K562 (cell line): ENCODE results near the gene CPSF7. TPM values are rescaled to one million over a fixed set of nuclear protein-coding genes. Genes with fewer than 3 reads are reported as not detected.

Experiments used
- BCL6 ChIP-seq: fragments of 250-450 bp; sonication (Bioruptor Pico); IDR thresholded peaks from 2 replicates; pipeline ENCODE4 v1.4.0; 2020
- CTCF ChIP-seq, 3 experiments: IDR thresholded peaks in 2 of 3; conservative IDR thresholded peaks in 1 of 3; 2 replicates each; pipeline ENCODE4 v1.5.1; 2011 to 2012; ENCODE audit warnings: low read length in 3 of 3, mild to moderate bottlenecking in 3 of 3, control low read depth in 2 of 3, improper control_type of control experiment in 1 of 3, inconsistent platforms in 1 of 3, low read depth in 1 of 3, mixed read lengths in 1 of 3, moderate library complexity in 1 of 3; ENCODE audit not compliant: insufficient read depth in 2 of 3
- HDAC1 ChIP-seq, 2 experiments: fragments of 450-650 bp; IDR thresholded peaks; 2 replicates each; pipeline ENCODE4 v1.6.1; 2016 to 2017; ENCODE audit warnings: inconsistent platforms in 1 of 2, mild to moderate bottlenecking in 1 of 2, moderate library complexity in 1 of 2
- POLR2AphosphoS5 ChIP-seq: IDR thresholded peaks from 2 replicates; pipeline ENCODE4 v1.6.1; 2011; ENCODE audit warnings: mild to moderate bottlenecking, low read depth, low read length, moderate library complexity; ENCODE audit not compliant: control insufficient read depth, insufficient read depth
- POLR2B ChIP-seq: fragments of 450-650 bp; IDR thresholded peaks from 2 replicates; pipeline ENCODE4 v1.6.1; 2018; ENCODE audit warnings: low read depth; ENCODE audit not compliant: partially characterized antibody
- RBFOX2 ChIP-seq: fragments of 200-400 bp; formaldehyde crosslinking; IDR thresholded peaks from 2 replicates; pipeline ENCODE4 v1.6.1; 2017; ENCODE audit warnings: low read depth, mild to moderate bottlenecking, low read length, moderate library complexity
- TAF9B ChIP-seq: fragments of 450-650 bp; IDR thresholded peaks from 2 replicates; pipeline ENCODE4 v1.6.1; 2018; ENCODE audit warnings: mild to moderate bottlenecking; ENCODE audit not compliant: partially characterized antibody
- ZNF134 ChIP-seq: fragments of 250-450 bp; sonication (Bioruptor Pico); conservative IDR thresholded peaks from 2 replicates; pipeline ENCODE4 v1.4.0; 2020
- ZNF165 ChIP-seq: fragments of 250-450 bp; sonication (Bioruptor Pico); IDR thresholded peaks from 2 replicates; pipeline ENCODE4 v1.4.0; 2020; ENCODE audit warnings: borderline replicate concordance
- ZNF589 ChIP-seq: fragments of 200-800 bp; sonication (Bioruptor generic); IDR thresholded peaks from 2 replicates; pipeline ENCODE4 v1.6.1; 2016; ENCODE audit warnings: low read depth, missing genetic modification characterization, missing compliant biosample characterization
- ZNF766 ChIP-seq: fragments of 200-800 bp; sonication (Bioruptor generic); conservative IDR thresholded peaks from 2 replicates; pipeline ENCODE4 v1.6.1; 2016; ENCODE audit warnings: missing genetic modification characterization, missing compliant biosample characterization
- polyA plus RNA-seq, 8 experiments: library from polyadenylated mRNA; depleted of rRNA in 4 of 8; stranded (reverse) in 5 of 8; unstranded in 3 of 8; fragments of >200 nt; fragmentation: Nextera tagmentation in 2 of 8; fragmentation: Illumina TruSeq in 1 of 8; extraction: Ambion mirVana in 2 of 8; extraction: Trizol in 1 of 8; gene quantifications; 2 replicates each; pipeline versions ENCODE4 v1.2.1 to v1.2.3, GENCODE V29; 2011 to 2014; ENCODE audit warnings: inconsistent platforms in 1 of 8, missing spikeins in 1 of 8
- total RNA-seq, 7 experiments: library from RNA; depleted of rRNA in 6 of 7; stranded (reverse); fragments of >200 nt in 6 of 7; fragmentation: Illumina TruSeq in 2 of 7; extraction: Trizol in 2 of 7; gene quantifications; 2 replicates each; pipeline versions ENCODE4 v1.2.1 to v1.2.3, GENCODE V29; 2011 to 2021; ENCODE audit warnings: low replicate concordance in 1 of 7

The CPSF7 gene
- total and polyA plus RNA-seq, 9 of the 15 experiments (the other 6 are each of a cell fraction or from before 2014, with no cell fraction given) = 14.8 to 104 (median 44.1) TPM

DNA sequence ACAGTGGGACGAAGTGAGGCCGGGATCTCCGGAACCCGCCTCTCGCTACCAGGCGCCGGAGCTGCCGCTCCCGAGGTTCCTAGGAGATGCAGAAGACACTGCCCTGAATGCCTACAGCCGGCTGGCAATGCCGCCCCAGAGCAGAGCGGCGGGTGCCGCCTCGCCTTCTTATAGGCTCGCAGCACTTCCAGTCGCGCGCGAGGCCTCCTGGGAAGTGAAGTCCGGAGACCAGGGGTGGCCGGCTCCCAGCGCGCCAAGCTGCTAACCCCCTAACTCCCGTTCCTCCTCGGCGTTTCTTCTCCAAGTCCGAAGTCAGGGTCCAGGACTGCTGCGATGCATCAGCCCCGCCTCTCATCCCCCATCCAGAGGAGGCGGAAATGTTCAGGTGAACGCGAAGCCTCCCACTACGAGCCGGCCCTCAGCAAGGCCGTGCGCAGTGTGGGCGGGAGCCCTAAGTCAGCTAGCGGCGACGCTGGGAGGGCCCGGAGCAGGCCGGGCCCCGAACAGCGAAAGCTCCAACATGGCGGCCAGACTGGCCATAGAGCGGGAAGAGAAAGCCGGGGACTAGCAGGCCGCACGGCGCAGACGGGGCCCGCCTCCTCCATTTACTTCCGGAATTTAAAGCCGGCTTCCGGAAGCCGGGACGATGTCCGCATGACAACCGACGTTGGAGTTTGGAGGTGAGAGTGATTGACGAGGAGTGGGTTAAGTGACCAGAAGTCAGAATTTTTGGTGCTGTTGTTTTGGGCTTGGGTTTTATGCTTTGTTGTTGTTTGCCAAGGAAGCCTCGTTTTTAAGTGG is 67.8 kb downstream of the CPSF7 start, which contains the start of the genes CYB561A3 and TMEM138 (continued):
- peak; percentile 79; the same call in 1 of the 2 replicates for TF ChIP-seq ZNF589 (CRISPR knock-in tag)
- TF ChIP-seq TAF9B = peak; percentile 81
- TF ChIP-seq RBFOX2 = peak; percentile 97
- TF ChIP-seq POLR2AphosphoS5 = peak; percentile 21; the same call in 1 of the 2 replicates
- TF ChIP-seq HDAC1 (IDR thresholded peaks at IDR 0.05) = peak in 1 of 2 experiments; percentile 91; a peak in 2 of 4 replicates
- TF ChIP-seq CTCF (IDR thresholded peaks at IDR 0.05 in 2 of 3, conservative IDR thresholded peaks at IDR 0.05 in 1 of 3; ENCODE audit: insufficient read depth in 2 of 3, low read depth in 1 of 3, low read length in 3 of 3) = no peak
- TF ChIP-seq POLR2B = peak; percentile 85
- TF ChIP-seq ZNF134 (CRISPR knock-in tag) = no peak
- TF ChIP-seq BCL6 (CRISPR knock-in tag) = no peak
- peak; percentile 73 for TF ChIP-seq ZNF766 (CRISPR knock-in tag)
- TF ChIP-seq ZNF165 (CRISPR knock-in tag) = no peak
